22Rv1 (cell line): ENCODE measurements around the gene CNN3.

Experiments used
- ZFX ChIP-seq: fragments of 450-650 bp; IDR thresholded peaks from 2 replicates; pipeline ENCODE4 v1.6.1; 2017; ENCODE audit warnings: antibody characterized with exemption, borderline replicate concordance
- TF ChIP-seq, protein P1 (sequence below): fragments of 450-650 bp; IDR thresholded peaks from 2 replicates; pipeline ENCODE4 v1.5.1; 2017; ENCODE audit warnings: mild to moderate bottlenecking

DNA sequence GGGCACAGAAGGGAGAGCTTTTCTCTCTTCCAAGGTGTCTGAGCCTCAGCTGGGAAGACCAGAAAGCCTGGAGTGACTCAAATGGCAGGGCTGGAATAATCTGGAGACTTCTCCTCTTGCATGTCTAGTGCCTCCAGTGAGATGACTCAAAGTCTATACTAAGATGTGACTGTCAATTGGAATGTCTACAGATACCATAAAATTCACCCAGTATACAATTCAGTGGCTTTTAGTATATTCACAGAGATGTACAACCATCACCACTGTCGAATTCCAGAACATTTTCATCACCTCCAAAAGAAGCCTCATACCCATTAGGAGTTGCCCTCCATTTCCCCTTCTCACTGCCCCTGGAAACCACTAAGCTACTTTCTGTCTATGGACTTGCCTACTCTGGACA is 47.9 kb upstream of the CNN3 start:
- TF ChIP-seq, protein P1, sequence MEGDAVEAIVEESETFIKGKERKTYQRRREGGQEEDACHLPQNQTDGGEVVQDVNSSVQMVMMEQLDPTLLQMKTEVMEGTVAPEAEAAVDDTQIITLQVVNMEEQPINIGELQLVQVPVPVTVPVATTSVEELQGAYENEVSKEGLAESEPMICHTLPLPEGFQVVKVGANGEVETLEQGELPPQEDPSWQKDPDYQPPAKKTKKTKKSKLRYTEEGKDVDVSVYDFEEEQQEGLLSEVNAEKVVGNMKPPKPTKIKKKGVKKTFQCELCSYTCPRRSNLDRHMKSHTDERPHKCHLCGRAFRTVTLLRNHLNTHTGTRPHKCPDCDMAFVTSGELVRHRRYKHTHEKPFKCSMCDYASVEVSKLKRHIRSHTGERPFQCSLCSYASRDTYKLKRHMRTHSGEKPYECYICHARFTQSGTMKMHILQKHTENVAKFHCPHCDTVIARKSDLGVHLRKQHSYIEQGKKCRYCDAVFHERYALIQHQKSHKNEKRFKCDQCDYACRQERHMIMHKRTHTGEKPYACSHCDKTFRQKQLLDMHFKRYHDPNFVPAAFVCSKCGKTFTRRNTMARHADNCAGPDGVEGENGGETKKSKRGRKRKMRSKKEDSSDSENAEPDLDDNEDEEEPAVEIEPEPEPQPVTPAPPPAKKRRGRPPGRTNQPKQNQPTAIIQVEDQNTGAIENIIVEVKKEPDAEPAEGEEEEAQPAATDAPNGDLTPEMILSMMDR = no peak
- TF ChIP-seq ZFX = no peak
